ENCODE measurements around the gene ADSL.

ADSL gene

GRCh38 chr22:40328546-40329456 is 17.5 kb upstream of the ADSL start:
- DNase-seq: no peak

- DNase-seq: no peak
Observed at GRCh38 chr22:40329466-40329865, 16.8 kb upstream of the ADSL start.

- DNase-seq: no peak
Observed at GRCh38 chr22:40330086-40330485, 16.2 kb upstream of the ADSL start.

GRCh38 chr22:40330615-40331014 is 15.7 kb upstream of the ADSL start:
- DNase-seq: no peak

- DNase-seq: no peak
Observed at GRCh38 chr22:40331706-40332105, 14.6 kb upstream of the ADSL start.

GRCh38 chr22:40332319-40332781 is 13.9 kb upstream of the ADSL start:
- no peak for DNase-seq

- DNase-seq: no peak
Observed at GRCh38 chr22:40334060-40334459, 12.2 kb upstream of the ADSL start.

- no peak for DNase-seq
Observed at GRCh38 chr22:40334899-40335298, 11.4 kb upstream of the ADSL start.

- DNase-seq: no peak
Observed at GRCh38 chr22:40335358-40335757, 10.9 kb upstream of the ADSL start.

GRCh38 chr22:40340044-40340443 is 6.3 kb upstream of the ADSL start:
- DNase-seq: no peak

- no peak for DNase-seq
Observed at GRCh38 chr22:40341604-40342003, 4.7 kb upstream of the ADSL start.

GRCh38 chr22:40342521-40342920 is 3.8 kb upstream of the ADSL start:
- DNase-seq: no peak

- no peak for DNase-seq
Observed at GRCh38 chr22:40345271-40345670, 1.0 kb upstream of the ADSL start.

GRCh38 chr22:40345815-40346184 is 500 bp upstream of the ADSL start:
- DNase-seq: peak; percentile 44

- no peak for DNase-seq
Observed at GRCh38 chr22:40347300-40347699, 1.0 kb downstream of the ADSL start.

GRCh38 chr22:40348025-40348658 is 1.8 kb downstream of the ADSL start:
- DNase-seq: peak; percentile 63

- DNase-seq: no peak
Observed at GRCh38 chr22:40352763-40353162, 6.5 kb downstream of the ADSL start.

- no peak for DNase-seq
Observed at GRCh38 chr22:40361100-40361499, 14.8 kb downstream of the ADSL start.

GRCh38 chr22:40363059-40363458 is 16.8 kb downstream of the ADSL start:
- no peak for DNase-seq

GRCh38 chr22:40364431-40364830 is 18.1 kb downstream of the ADSL start:
- no peak for DNase-seq

- DNase-seq: no peak
Observed at GRCh38 chr22:40366068-40366467, 19.8 kb downstream of the ADSL start.

GRCh38 chr22:40367342-40367741 is 21.0 kb downstream of the ADSL start:
- DNase-seq: no peak

GRCh38 chr22:40368016-40368415 is 21.7 kb downstream of the ADSL start:
- peak; percentile 37 for DNase-seq

- DNase-seq: no peak
Observed at GRCh38 chr22:40368836-40369235, 22.5 kb downstream of the ADSL start.
